Measurements from ENCODE around the gene CAMTA1. TPM values are rescaled to one million over a fixed set of nuclear protein-coding genes. Genes with fewer than 3 reads are reported as not detected.

Gene CAMTA1
- total and polyA plus RNA-seq, 9 of the 15 experiments (the other 6 are each of a cell fraction or from before 2014, with no cell fraction given), result 43.9 to 161 (median 65.9) TPM

DNA sequence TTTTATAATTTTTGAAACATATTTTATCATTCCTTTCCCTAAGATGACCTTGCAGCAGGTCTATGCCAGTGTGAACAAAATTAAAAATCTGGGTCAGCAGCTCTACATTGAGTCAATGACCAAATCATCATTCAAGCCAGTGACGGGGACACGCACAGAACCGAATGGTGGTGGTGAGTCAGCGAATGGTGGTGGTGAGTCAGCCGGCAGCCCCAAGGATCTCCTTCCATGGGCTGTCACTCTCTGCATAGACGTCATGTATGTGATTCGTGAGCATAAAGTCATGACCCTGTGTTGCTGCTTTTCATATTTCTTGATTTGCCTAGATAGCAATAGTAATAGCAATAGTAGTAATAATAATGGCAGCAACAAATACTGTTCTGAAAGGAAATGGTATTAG is 1025.1 kb downstream of the CAMTA1 start (continued):
- TF ChIP-seq MEF2D (tag; conservative IDR thresholded peaks at IDR 0.05; ENCODE audit: low read depth) (no peak), EWSR1 (IDR thresholded peaks at IDR 0.05; ENCODE audit: borderline replicate concordance, low read depth, partially characterized antibody) (no peak), JUN (IDR thresholded peaks at IDR 0.05; ENCODE audit: borderline replicate concordance, low read depth, low read length) (peak; percentile 96), JUN (CRISPR knock-in tag; IDR thresholded peaks at IDR 0.05; ENCODE audit: borderline replicate concordance) (no peak), TAF9B (IDR thresholded peaks at IDR 0.05; ENCODE audit: partially characterized antibody) (peak; percentile 34), ZNF24 (IDR thresholded peaks at IDR 0.05) (no peak), CREM (IDR thresholded peaks at IDR 0.05; ENCODE audit: low read depth) (peak; percentile 65), FOS (IDR thresholded peaks at IDR 0.05; ENCODE audit: extremely low read depth, insufficient read length) (peak; percentile 54), DPF2 (IDR thresholded peaks at IDR 0.05) (peak; percentile 71), MYNN (IDR thresholded peaks at IDR 0.05) (no peak), MYNN (CRISPR knock-in tag; IDR thresholded peaks at IDR 0.05) (no peak), CREB1 (IDR thresholded peaks at IDR 0.05) (peak; percentile 61; the same call in 1 of the 2 replicates), CREB1 (CRISPR knock-in tag; IDR thresholded peaks at IDR 0.05) (peak; percentile 28; the same call in 1 of the 2 replicates), JUND (IDR thresholded peaks at IDR 0.05; ENCODE audit: borderline replicate concordance, low read depth, low read length) (peak; percentile 93), JUND (tag; IDR thresholded peaks at IDR 0.05; ENCODE audit: borderline replicate concordance, low read depth, low read length) (peak; percentile 92), NEUROD1 (IDR thresholded peaks at IDR 0.05; ENCODE audit: borderline replicate concordance, low read depth, low read length, partially characterized antibody) (peak; percentile 28), SMARCA4 (IDR thresholded peaks at IDR 0.05) (peak; percentile 65; the same call in 1 of the 2 replicates), C11orf30 (IDR thresholded peaks at IDR 0.05; ENCODE audit: low read depth) (peak; percentile 87), NCOA4 (IDR thresholded peaks at IDR 0.05; ENCODE audit: partially characterized antibody) (no peak), SMARCE1 (IDR thresholded peaks at IDR 0.05) (peak; percentile 52; the same call in 1 of the 2 replicates), MIER1 (IDR thresholded peaks at IDR 0.05; ENCODE audit: low read depth) (no peak), NFE2 (IDR thresholded peaks at IDR 0.05; ENCODE audit: low read depth) (peak; percentile 85), TRIM24 (IDR thresholded peaks at IDR 0.05) (0 out of 4 replicates have a peak, but pooled peaks of 1 of the 2 experiments have one; percentile 9), FOSL1 (tag; conservative IDR thresholded peaks at IDR 0.05) (peak; percentile 96)
- TF ChIP-seq, protein P1, sequence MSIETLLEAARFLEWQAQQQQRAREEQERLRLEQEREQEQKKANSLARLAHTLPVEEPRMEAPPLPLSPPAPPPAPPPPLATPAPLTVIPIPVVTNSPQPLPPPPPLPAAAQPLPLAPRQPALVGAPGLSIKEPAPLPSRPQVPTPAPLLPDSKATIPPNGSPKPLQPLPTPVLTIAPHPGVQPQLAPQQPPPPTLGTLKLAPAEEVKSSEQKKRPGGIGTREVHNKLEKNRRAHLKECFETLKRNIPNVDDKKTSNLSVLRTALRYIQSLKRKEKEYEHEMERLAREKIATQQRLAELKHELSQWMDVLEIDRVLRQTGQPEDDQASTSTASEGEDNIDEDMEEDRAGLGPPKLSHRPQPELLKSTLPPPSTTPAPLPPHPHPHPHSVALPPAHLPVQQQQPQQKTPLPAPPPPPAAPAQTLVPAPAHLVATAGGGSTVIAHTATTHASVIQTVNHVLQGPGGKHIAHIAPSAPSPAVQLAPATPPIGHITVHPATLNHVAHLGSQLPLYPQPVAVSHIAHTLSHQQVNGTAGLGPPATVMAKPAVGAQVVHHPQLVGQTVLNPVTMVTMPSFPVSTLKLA (conservative IDR thresholded peaks at IDR 0.05), result 0 out of 4 replicates have a peak, but pooled peaks of 1 of the 2 experiments have one; percentile 34
